CD4-positive, alpha-beta T cell treated with Interleukin-17A for 1 hour (primary cell): ENCODE measurements around the gene ZNF488.

ENCODE experiments used
- DNase-seq: peaks from one replicate; pipeline ENCODE4 v3.0.0-alpha.2; 2020

Gene ZNF488

DNA sequence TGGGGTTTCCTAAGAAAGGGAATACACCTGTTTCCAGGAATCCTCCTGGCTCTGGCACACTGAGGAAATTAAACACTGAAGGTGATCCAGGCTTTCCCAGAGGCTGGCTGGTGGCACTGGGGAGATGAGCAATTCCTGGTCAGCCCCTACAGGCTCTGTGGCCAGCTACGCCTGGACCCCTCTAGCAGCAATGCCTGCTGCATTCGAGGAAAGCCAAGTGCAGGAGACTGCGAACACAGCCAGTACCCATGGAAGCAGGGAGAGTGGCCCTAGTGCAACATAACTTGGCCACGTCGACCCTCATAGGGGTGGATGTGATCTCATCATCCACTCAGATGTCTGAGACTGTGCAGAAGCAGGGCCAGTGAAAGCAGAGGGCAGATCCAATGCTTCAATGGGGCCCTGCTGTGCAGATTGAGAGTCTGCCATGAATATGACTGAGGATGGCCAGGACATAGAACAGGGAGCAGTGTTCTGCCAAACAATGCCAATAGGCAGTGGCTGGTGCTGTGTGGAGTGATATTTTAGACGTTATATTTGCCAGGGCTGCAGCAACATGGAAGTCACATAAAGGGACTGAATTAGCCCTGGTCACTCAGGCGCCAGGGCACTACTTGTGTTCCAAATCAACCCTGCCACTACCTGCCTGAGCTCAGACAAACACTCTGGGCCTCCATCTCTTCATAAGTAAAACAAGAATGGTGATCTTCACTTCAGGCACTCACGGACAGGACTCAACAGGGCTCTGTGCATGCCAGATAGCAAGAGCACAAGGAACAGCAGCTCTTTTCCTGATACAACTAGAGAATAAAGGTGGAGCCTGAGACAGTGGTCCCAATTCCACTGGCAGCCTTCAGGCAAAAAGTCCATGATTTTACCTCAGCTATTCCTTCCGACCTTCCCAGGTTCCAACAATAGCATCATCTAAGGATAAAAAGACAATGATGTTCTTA, 2.4 kb downstream of the ZNF488 start:
- no peak for DNase-seq

DNA sequence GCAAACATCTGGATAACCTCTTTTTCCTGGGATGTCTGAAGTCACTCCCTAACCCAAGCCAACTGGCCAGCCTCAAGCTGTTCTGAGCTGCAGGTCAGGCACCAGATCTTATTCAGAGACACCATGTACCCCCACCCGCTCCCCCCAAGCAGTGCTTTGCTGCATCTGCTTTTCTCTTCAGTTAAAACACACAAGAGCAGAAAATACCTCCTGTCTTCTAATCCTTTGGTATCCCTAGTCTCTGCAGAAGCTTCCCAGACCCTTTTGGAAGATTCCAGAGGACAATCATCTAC, 3.0 kb downstream of the ZNF488 start:
- DNase-seq: no peak

DNA sequence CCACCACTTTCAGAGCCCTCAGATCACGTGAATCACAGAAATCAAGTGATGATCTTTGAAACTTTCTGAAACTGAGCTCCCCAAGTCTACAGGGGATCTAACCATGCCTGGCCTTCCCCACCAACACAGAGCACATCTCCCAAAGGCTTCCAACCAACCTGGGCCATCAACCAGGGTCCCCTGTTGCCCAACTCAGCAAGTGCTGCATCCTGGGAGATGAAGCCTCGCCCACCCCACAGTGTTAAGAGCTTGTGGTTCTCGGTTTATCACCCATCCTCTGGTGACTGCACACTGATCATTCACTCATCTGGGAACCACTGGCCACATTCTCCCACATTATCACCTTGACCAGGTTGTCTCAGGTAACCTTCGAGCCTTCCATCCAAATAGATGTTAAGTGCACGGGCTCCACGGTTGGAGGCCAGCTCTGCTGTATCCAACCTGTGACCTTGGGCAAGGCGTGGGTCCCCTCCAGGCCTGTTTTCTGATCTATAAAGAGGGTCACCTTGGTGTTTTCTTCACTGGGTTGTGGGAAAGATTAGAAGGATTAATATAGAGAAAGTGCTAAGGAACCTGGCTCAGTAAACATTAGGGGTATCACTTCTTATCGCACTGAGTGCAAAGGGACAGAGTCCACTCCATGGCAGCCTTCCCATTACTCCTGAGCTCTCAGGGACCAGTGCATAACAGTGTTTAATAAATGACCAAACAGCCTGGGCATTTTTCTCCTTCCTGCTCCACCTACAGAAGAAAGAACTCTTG, 3.6 kb downstream of the ZNF488 start:
- no peak for DNase-seq

DNA sequence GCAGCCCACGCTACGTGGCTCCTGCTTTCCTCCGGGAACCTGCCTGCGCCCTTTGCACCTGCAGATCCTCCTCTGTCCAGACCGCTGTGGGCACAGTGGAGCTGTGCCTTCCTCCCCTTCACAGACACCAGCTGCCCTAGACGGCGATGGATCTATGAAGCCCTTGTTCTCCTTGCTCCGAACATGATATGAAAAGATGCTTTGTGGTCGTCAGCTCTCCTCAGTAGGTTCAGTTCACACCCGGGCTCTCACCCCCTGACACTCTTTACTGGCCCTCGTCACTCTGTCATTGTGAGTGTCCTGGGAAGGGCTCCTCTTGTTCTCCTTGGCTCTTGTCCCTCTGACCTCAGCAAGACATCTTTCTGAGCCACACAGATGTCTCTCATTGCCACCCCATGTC, 4.2 kb downstream of the ZNF488 start:
- no peak for DNase-seq

DNA sequence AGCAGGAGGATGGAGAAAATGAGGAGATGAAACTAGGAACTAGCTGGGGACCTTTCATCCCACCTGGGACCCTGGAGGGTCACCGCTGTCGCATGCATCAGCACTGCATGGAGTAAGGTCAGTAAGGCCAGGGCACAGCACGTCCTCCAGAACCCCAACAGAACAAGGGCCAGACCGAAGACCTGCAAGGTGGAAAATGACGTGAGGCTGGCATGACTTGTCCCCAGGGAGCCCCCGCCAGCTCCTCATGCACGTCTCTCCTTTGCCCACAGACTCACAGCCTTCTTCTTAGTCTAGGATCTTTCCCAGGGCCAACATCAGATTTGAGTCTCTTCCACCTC, 4.7 kb downstream of the ZNF488 start:
- DNase-seq: no peak

DNA sequence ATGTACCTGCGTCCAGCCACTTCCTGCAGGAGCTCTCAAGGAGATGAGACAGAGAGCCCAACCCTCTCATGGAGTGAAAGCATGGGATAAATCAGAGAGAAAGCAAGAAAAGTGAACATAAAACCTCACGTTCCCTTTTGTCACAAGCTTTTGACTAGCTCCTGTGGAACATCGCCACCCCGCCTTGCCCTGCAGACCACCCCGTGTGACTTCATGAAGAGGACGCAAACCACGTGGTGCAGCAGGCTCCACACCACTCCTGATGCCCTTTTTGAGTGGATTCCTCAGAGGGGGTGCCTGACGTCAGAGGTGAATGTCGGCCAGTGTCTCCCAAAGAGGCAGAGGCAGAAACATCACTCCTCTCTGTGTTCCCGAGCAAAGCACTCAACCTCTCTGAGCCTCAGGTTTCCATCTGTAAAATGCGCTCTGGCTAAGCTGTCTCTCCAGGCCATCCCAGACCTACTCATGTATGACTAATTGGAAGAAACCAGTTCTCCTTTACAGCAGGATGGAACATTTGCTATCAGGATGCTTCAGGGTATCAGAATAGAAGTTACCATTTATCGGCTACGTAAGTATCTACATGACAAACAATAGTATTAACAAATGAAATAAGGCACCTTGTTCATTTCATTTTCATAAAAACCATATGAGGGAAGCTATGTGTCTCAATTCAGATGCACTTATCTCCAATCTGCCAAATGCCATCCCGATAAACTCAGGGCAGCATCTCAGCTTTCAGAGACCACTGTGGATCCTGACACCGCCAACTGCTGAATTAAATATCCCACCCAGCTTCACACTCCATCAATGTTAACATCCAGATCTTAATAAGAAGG, 5.3 kb downstream of the ZNF488 start:
- no peak for DNase-seq

DNA sequence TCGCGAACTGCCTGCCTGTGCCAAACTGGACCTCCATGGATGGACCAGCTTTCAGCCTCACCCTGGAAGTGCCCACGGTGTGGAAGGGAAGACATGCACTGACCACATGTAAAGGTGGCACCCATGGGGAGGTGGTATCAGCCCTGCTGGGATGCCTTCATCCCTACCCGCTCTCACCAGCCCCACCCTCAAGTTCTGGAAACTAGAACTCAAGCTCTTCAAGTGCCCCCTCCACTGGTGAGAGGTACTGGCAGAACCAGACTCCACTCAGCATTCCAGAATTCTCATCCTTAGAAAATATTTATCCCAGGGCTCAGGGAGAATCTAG, 5.9 kb downstream of the ZNF488 start:
- DNase-seq: no peak

DNA sequence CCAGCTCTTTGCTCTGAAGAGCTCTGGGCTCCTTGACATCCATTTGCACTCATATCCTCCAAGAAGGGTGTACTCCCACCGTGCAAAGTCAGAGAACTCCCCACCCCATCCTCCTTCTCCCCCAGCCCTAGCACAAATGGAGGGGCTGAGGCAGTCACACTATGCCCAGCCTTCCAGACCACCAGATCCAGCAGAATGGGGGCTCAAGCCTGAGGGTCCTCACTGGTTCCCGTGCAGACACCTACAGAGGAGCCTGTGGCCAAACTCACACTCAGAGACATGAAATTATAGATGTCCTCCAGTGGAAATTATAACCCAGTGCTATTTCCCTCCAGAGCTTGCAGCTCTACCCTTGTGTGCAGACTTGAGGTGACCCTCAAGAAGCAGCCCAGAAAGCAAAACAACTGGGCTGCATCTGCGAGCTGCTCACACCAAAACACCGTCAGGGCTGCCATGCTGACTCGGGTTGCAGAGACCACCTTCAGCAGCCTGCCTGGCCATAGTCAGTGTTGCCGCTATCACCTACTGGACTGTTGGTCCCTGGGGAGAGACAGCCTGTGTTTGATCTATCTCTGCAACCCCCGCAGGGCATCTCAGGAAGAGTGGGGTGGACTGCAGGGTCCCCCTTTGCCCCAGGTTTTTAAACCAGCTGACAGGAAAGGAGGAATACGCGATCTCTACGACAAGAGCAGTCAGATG, 7.4 kb downstream of the ZNF488 start:
- DNase-seq: no peak

DNA sequence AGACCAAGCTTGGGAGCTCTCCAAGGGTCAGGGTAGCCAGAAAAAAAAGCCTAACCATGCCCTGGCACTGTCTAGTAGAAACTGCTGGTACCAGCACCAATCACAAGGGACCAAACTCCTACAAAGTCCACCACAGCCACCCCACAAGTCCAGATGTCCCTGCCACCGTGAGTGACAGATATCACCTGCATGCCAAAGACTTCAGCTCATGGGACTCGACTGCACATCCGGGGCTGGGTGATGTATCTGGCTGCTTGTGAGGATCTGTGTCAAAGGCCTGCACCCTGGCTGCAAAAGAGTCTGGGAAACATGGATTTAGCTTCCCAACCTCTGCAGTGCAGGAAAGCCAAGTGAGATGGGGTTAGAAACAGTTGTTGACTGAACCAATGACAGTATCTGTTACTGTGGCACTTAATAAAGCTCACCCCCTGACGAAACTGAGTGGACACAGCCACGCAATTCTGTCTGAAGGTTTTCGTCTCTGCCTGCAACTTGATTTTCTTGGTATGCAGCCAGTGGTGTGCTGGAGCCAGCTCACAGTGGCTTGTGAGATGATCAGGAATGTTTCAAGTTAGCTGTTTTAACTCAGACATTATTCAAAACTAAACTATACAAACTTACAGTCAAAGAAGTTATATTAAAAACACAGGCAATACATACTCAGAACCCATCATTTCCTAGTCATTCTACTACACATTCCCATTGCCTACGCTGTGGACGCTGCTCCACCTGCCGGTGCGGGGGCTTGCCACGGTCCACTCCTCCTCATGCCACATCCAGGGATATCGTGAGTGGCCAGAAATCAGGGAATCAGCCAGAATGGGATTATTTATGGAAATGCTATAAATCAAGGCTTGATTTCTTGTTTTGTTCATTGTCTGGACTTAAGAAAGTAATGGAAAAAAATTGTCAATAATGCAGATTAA, 9.2 kb downstream of the ZNF488 start:
- DNase-seq: no peak

DNA sequence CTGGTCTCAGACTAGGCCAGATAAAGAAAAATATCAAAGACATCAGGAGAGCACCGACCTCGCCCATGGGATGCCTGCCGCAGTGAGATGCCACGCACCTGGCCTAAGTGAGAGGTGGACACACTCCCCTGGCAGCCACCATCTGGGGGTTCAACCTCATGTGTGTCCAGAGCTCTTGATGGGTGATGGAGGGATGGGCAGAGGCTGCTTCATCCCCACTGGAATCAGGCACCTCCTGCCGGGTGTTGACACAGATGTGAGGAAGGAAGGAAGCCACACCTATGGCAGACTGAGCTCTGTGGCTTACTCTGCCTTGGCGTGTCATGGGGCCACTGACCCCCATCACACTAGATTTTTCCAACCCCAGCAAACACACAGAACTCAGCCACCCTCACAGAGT, 11.4 kb downstream of the ZNF488 start:
- no peak for DNase-seq

DNA sequence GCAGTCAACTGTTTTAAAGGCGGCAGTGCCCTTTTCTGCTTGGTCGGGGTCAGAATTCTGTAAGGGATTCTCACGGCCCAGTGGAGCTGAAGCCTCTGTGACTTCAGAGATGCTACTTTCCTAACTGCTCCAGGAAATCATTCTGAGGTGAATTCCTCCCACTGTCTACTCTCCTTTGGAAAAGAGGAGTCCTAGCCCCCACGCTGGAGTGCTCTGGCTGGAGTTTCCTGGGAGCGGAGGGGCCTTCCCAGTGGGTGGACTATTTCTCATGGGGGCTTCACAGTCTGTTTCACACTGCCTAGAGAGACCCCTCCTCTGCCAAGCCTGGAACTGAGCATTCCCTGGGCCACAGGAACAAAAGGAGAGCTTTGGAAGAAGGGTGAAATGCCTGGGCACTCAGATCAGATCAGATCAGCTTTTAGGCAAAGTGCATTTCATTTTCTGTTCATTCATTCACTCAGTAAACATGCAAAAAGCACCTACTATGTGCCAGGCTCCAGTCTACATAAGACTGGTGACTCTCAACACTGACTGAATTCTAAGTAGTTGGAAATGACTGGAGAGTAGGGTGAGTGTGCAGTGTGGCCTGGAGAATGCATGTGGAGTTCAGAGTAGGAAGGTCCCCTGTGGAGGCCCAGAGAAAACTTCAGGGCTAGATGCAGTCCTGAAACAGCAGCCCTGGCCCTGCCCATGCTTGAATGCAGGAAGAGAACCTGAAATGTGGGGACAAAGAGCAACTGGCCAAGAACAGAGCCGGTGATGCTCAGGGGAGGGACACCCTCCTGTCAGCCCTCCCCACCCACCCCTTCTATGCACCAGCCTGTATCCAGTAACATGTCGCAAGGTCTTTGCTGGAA, 12.2 kb downstream of the ZNF488 start:
- no peak for DNase-seq

DNA sequence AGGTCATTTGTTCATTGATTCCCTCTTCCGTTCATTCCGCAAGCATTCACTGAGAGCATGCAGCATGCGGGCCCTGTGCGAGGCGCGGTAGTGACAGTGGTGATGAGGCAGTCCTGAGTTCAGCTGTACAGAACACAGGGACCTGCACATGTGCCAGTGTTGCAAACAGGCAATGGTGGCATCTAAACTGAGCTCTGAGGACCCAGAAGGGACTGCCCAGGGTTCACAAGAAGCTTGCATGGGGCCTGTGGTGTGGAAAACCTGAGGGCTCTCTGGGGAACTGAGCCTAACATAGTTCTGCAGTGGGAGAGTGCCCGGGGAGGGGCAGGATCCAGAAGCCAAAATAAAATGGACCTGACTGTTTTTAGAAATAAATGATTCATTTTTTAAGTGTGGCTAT, 13.2 kb downstream of the ZNF488 start:
- DNase-seq: no peak

DNA sequence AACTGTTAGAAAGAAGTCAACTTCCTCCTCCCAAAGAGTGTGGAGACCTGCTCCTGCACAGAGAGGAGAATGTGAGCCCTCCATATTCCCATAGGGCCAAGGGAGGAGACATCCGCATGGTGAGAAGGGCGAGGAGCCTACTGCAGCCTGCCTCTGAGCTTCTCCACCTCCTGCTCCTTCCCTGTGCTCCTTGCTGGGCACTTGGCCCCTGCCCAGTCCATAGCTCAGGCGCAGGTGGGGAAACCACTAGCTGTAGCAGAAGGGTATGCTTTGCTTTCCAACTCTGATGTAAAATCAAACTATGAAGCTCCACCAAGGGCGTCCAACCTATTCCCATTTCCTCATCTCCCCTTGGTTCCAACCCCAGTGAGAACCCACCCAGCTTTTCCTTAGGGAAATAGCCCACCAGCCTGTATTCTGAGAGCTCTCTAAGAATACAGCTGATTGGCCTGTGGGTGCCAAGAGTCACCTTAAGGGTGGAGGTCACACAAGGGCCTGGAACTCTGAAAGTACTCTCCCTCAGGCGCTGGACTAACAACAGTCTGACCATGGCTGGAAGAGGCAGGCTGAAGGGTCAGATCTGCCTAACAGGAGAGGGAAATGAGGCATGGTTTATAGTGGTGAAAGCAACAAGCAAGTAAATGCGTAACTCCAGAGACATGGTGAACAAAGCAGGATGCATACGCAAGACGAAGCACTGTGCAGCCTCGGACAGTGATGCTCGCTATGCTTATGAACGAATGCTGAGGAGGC, 13.9 kb downstream of the ZNF488 start:
- no peak for DNase-seq

DNA sequence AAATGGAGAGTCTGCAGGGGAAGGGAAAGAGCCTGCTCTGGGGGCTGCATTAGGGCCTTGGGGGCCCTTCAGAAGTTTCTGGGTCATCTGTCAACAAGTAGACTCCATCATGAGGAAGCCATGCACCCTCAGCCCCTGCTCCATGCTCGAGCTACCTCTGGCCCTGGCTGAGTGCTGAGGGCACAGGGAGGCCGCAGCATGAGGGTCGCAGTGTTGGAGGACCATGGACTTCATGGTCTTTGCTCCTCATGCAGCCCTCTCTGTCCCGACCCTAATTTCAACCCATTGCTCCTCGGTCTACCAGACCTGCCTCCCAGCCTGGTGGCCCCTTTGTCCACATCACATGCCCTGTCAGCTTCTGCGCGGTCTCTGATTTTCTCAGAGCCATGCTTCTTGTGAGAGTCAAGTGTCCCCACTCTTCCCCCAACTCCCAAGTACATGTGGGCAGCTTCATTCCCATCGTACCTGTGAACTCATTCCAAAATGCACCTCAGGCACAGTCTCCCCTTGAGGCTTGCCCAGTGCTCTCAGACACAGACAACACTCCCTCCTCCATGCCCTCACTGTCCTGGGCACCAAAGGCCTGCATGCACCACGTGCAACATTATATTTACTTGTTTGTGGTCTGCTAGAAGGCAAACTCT, 14.7 kb downstream of the ZNF488 start:
- DNase-seq: no peak

DNA sequence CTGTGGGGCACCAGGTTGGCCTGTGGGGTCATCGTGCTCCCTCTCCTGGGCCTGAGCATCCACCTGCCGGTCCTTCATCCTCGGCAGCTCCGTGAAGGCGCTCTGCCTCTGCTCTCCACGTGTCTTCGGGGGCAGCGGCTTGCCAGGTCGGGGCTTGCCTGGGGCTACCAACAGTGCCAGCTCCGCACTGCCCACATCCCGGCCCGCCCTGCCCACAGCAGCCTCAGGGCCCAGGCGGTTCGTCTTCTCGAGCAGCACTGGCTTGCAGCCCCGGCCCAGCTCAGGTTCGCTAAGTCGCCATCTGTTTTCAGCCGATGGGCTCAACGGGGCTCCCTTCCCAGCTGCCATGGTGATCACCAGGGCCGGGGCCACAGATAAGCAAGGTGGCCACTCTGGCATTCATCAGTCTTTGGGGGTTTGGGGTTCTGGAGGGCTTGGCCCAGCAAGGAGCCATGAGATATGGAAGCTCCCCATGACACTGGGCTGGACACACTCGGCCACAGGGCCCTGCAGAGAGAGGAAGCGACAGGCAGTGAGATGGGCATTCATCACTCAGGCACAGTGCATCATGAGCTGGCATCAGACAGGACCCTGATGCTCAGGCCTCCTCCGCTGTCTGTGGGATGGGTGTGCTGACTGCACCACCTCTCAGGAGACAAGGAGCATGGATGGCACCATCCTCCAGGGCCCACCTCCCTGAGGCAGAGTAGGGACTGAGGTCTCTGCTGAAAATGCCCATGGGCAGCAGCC, 15.5 kb downstream of the ZNF488 start:
- no peak for DNase-seq

DNA sequence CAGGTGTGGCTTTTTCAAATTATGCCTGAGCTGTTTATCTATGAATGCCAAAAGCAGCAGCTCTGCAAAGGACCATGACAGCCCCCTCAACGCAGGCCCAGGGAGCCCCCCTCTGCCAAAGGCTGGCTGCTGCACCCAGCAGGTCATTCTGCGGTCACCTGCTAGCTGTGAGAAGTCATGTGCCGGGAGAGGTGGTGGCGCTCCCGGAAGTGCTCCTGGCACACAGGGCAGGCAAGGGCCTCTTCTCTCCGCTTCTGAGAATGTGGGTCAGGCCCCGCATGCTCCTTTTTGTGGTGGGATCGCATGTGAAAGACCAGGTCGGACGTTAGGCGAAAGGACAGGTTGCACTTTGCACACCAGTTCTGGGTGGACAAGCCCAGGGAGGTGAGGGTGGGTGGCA, 16.4 kb downstream of the ZNF488 start:
- DNase-seq: no peak

DNA sequence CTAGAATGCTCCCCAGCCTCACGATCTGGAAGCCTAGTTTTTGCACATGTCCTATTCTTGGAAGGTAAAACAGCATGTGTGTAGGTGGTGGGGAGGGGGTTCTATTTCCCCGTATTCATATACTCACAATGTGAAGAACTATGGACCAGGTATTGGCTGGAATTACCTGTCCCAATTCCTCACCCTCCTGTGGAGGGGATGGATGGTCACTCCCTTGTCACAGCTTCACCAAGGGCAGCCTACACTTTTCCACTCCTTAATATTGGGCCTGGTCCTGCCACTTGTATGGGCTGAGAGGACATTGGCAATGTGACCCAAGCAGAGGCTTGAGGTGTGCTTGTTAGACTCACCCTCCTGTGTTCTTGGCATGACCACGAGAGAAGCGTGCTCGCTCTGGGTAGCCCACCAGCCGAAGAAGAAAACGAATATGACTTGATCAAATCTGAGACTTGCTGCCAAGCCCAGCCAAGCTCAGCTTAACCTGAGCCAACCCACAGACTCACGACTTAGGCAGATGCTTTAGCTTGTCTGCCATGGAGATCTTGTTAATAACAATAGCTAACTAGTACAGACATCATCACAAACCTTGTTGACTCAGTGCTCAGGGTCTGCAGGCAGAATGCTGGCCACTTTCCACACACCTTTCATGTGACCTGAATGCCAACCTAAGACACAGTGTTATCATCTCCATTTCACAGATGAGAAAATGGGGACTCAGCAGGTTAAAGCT, 17.2 kb downstream of the ZNF488 start:
- no peak for DNase-seq

DNA sequence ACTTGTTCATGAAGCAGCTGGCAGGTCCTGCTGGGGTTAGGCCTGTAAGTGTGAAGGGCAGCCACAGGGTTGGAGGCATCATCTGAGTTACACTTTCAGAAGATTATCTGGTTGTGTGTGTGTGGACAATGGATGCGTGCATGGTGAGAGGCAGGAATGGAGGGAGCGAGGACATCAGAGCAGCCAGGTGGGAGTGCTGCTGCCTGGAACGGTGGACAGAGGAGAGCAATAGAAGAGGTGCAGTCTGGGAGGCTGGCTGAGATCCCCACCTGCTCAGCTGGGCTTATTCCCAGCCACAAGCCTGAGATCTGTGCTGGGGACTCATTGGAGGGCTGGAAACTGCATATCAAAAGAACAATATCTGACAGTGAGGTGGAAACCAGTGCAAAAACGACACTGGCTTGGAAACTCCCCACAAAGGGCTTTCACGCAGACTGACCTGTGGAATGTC, 17.9 kb downstream of the ZNF488 start:
- no peak for DNase-seq
